ENCODE data around the gene XAGE2. TPM values are rescaled to one million over a fixed set of nuclear protein-coding genes. Genes with fewer than 3 reads are reported as not detected.

XAGE2 gene
- total and polyA plus RNA-seq, 9 of the 15 experiments (the other 6 are each of a cell fraction or from before 2014, with no cell fraction given), result 0.14 to 0.36 (median 0.21) TPM; not detected in 6

GRCh38 chrX:52352551-52352950, 16.3 kb upstream of the XAGE2 start:
- Histone ChIP-seq H3K9ac (ENCODE audit: insufficient read depth in 1 of 2, low read depth in 2 of 2, low read length in 2 of 2) (no peak overlapping the region), H3K4me2 (ENCODE audit: insufficient read depth, low read length) (no peak overlapping the region), H2AFZ (ENCODE audit: low read depth, low read length) (peak overlapping the region; percentile 63), H3K36me3 (ENCODE audit: control insufficient read depth, insufficient read depth, low read length) (no peaks in the 10 kb centered on the region), H3K9me1 (ENCODE audit: control insufficient read depth, insufficient read depth, low read length) (no peaks in the 10 kb centered on the region), H4K20me1 (replicated peaks; ENCODE audit: control insufficient read depth, insufficient read depth, low read length) (no peaks in the 10 kb centered on the region), H3K4me3 (no peak overlapping the region), H3K4me1 (replicated peaks in 1 of 2; ENCODE audit: control insufficient read depth in 2 of 2, insufficient read depth in 2 of 2, low read length in 2 of 2) (peaks cover 0 to 9% of the 10 kb centered on the region in 2 experiments; a peak in 3 of 5 replicates), H3K27me3 (ENCODE audit: control insufficient read depth in 2 of 2, insufficient read depth in 2 of 2, low read length in 2 of 2) (no peaks in the 10 kb centered on the region), H3K79me2 (ENCODE audit: control insufficient read depth, insufficient read depth, low read length) (no peaks in the 10 kb centered on the region), H3K27ac (ENCODE audit: extremely low read depth, low read depth, low read length) (no peak overlapping the region), H3K9me3 (replicated peaks; ENCODE audit: control insufficient read depth, insufficient read depth, low read depth, low read length) (no peaks in the 10 kb centered on the region)
- intact Hi-C loops (cut with micrococcal nuclease), result no loop called here
- CTCF ChIA-PET (ENCODE audit: low intra/inter-chr PET ratio), result no interaction called here
- no peak for TF ChIP-seq ZNF655 (CRISPR knock-in tag; IDR thresholded peaks at IDR 0.05)
- no peak for TF ChIP-seq SIRT6 (IDR thresholded peaks at IDR 0.05; ENCODE audit: low read depth, low read length)
- no peak for TF ChIP-seq SMARCA4 (IDR thresholded peaks at IDR 0.05)
- TF ChIP-seq KAT7 (CRISPR knock-in tag; IDR thresholded peaks at IDR 0.05; ENCODE audit: borderline replicate concordance), result no peak
- no peak for TF ChIP-seq ATF3 (IDR thresholded peaks at IDR 0.05)
- TF ChIP-seq ATF3 (CRISPR knock-in tag; conservative IDR thresholded peaks at IDR 0.05), result no peak
- no peak for TF ChIP-seq FIP1L1 (IDR thresholded peaks at IDR 0.05; ENCODE audit: low read depth, low read length, poor library complexity, severe bottlenecking)
- TF ChIP-seq UBTF (IDR thresholded peaks at IDR 0.05; ENCODE audit: borderline replicate concordance in 1 of 2, low read depth in 2 of 2, low read length in 2 of 2), result no peak
- no peak for TF ChIP-seq SRF (CRISPR knock-in tag; IDR thresholded peaks at IDR 0.05)
- no peak for TF ChIP-seq ELK1 (CRISPR knock-in tag; IDR thresholded peaks at IDR 0.05)
- TF ChIP-seq ZFP1 (CRISPR knock-in tag; IDR thresholded peaks at IDR 0.05), result no peak
- TF ChIP-seq TAF9B (IDR thresholded peaks at IDR 0.05; ENCODE audit: partially characterized antibody), result no peak
- no peak for TF ChIP-seq LEF1 (IDR thresholded peaks at IDR 0.05)
- TF ChIP-seq FOSL1 (tag; conservative IDR thresholded peaks at IDR 0.05), result no peak
- no peak for TF ChIP-seq CHCHD3 (CRISPR knock-in tag; IDR thresholded peaks at IDR 0.05)
- TF ChIP-seq DNMT1 (IDR thresholded peaks at IDR 0.05), result no peak
- TF ChIP-seq NEUROD1 (IDR thresholded peaks at IDR 0.05; ENCODE audit: borderline replicate concordance, low read depth, low read length, partially characterized antibody), result no peak
- no peak for TF ChIP-seq ZNF707 (CRISPR knock-in tag; conservative IDR thresholded peaks at IDR 0.05)
- FAIRE-seq, result no peak
- 33% methylated on average over 1 of the region's 1 CpG for WGBS (ENCODE audit: insufficient coverage, low coverage, missing lambda C conversion rate)
- no peak for DNase-seq (ENCODE audit: extremely low read depth in 1 of 4, low spot score in 3 of 4)
- ATAC-seq, result no peak
- in situ Hi-C loops (cut with MboI), result no loop called here
- no TSS peak for BruUV-seq (replicated peaks)
- POLR2A ChIA-PET, result no interaction called here
